K562 (cell line): ENCODE data around the gene SMU1.

Source experiments
- FOXA1 ChIP-seq: fragments of 450-650 bp; IDR thresholded peaks from 2 replicates; pipeline ENCODE4 v1.6.1; 2016; ENCODE audit warnings: mild to moderate bottlenecking, borderline replicate concordance
- XRCC5 ChIP-seq: fragments of 200-400 bp; formaldehyde crosslinking; IDR thresholded peaks from 2 replicates; pipeline ENCODE4 v1.6.1; 2017; ENCODE audit warnings: low read depth, mild to moderate bottlenecking, low read length
- ZNF24 ChIP-seq: fragments of 450-650 bp; IDR thresholded peaks from 2 replicates; pipeline ENCODE4 v1.6.1; 2016
- ZNF512 ChIP-seq: IDR thresholded peaks from 2 replicates; pipeline ENCODE4 v1.6.1; 2016; ENCODE audit warnings: missing genetic modification characterization, missing compliant biosample characterization

- TF ChIP-seq ZNF512 (tag) (no peak), XRCC5 (no peak), FOXA1 (no peak), ZNF24 (no peak)
Observed at GRCh38 chr9:33076046-33077004, at the start of gene SMU1.
